Left ventricle myocardium inferior (tissue), 1 donor: ENCODE results near the gene RAD51B. TPM values are rescaled to one million over a fixed set of nuclear protein-coding genes. Genes with fewer than 3 reads are reported as not detected.

ENCODE experiments used
- DNase-seq: peaks from one replicate; pipeline ENCODE4 v3.0.0-alpha.2; 2020
- H3K27ac ChIP-seq: fragments of 200-600 bp; replicated peaks from 2 replicates; pipeline ENCODE4 v1.8.0; 2021
- H3K27me3 ChIP-seq: fragments of 200-600 bp; 2 replicates; pipeline ENCODE4 v1.8.0; 2021; ENCODE audit warnings: low read depth
- H3K36me3 ChIP-seq: fragments of 200-600 bp; 2 replicates; pipeline ENCODE4 v1.8.0; 2021
- H3K4me1 ChIP-seq: fragments of 200-600 bp; 2 replicates; pipeline ENCODE4 v1.8.0; 2021
- H3K4me3 ChIP-seq: fragments of 200-600 bp; 2 replicates; pipeline ENCODE4 v1.8.0; 2021; ENCODE audit warnings: mild to moderate bottlenecking, moderate library complexity
- H3K9me3 ChIP-seq: fragments of 200-600 bp; replicated peaks from 2 replicates; pipeline ENCODE4 v1.8.0; 2021
- CTCF ChIP-seq: fragments of 200-600 bp; IDR thresholded peaks from 2 replicates; pipeline ENCODE4 v1.8.0; 2021; ENCODE audit warnings: antibody characterized with exemption, mild to moderate bottlenecking, borderline replicate concordance
- intact Hi-C: fragments of 100-400 bp; cut with micrococcal nuclease; formaldehyde crosslinking; loops from one replicate; pipeline ENCODE4 v1.11.0; 2022
- total RNA-seq: library from RNA; stranded (reverse); fragmentation: NEBNext Ultra II Directional; extraction: Animal tissue kit (Norgen Biotek cat#: 25700); gene quantifications from one replicate; pipeline ENCODE4 v1.2.1, GENCODE V29; 2021
- donor health status: DM: no; HTN: yes; CAD: no; lungs with severe emphysema.

The RAD51B gene
- total RNA-seq, 1 donor from 2014 or later, result 2.4 TPM

GRCh38 chr14:68417009-68417650, 597.6 kb downstream of the RAD51B start:
- no peak for DNase-seq

DNA sequence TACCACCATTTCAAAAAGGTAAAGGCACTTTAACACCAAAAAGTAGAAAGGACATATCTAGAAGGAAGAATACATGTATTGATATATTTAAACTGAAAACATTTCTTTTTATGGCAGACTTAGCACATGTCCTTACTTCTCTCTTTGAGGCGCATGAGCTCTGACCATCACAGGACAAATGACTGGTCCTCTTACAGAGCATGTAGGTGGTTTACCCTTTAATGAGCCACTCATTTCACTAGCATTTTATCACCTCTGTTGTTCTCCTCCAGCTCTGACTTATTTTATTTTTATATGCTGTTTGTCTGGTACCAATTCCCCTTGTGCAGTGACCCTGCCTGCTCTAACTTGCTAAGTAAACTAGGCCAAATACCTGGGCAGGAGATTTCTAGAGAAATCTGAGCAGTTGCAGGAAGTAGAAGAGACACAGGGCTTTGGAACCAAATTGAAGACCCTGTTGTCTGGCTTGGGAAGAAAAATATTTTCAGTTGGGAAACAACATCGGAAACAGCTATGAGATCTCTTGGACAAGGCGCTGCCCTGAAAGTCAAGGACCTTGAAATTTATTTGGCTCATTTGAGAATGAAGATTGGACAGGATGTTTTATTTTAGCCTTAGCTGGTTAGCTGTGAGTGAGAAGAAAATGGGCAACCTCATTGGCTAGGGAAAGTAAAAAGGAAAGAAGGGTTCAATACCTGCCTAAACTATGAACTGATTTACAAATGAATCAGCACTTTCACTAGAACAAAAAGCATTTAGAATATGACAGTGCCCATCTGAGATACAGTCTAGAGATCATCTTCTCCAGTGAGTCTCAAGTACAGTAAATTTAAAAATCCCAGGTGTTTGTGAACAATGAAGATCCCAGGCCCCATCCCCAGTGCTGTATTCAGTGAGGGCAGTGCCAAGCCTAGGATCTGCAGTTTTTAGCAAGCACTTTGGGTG, 598.9 kb downstream of the RAD51B start:
- Histone ChIP-seq H3K9me3 (no peaks in the 10 kb centered on the region), H3K27me3 (no peaks in the 10 kb centered on the region), H3K4me3 (no peak overlapping the region), H3K27ac (no peak overlapping the region), H3K4me1 (peaks cover 11% of the 10 kb centered on the region), H3K36me3 (no peaks in the 10 kb centered on the region)
- no peak for DNase-seq
- no peak for TF ChIP-seq CTCF
- intact Hi-C loops, result no loop called here

More at GRCh38 chr14:68417009-68417650, 597.6 kb downstream of the RAD51B start:
- Histone ChIP-seq H3K4me3 (no peak overlapping the region), H3K27ac (no peak overlapping the region), H3K36me3 (no peaks in the 10 kb centered on the region), H3K4me1 (peaks cover 11% of the 10 kb centered on the region), H3K27me3 (no peaks in the 10 kb centered on the region), H3K9me3 (no peaks in the 10 kb centered on the region)
- intact Hi-C loops, result no loop called here
- TF ChIP-seq CTCF, result no peak

DNA sequence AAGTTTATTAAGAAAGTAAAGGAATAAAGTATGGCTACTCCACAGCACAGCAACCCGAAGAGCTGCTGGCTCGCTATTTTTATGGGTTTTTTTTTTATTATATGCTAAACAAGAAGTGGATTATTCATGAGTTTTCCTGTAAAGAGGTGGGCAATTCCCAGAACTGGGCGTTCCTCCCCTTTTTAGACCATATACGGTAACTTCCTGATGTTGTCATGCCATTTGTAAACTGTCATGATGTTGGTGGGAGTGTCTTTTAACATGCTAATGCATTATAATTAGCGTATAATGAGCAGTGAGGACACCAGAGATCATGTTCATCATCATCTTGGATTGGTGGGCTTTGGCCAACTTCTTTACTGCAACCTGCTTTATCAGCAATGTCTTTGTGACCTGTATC, 600.8 kb downstream of the RAD51B start:
- no peaks in the 10 kb centered on the region for H3K9me3 ChIP-seq
- H3K4me3 ChIP-seq, result no peak overlapping the region
- intact Hi-C loops, result no loop called here
- no peak for DNase-seq
- H3K4me1 ChIP-seq, result peaks cover 6% of the 10 kb centered on the region
- no peak for TF ChIP-seq CTCF
- H3K27me3 ChIP-seq, result no peaks in the 10 kb centered on the region
- H3K27ac ChIP-seq, result no peak overlapping the region
- no peaks in the 10 kb centered on the region for H3K36me3 ChIP-seq

- no peaks in the 10 kb centered on the region for H3K36me3 ChIP-seq
- H3K9me3 ChIP-seq, result no peaks in the 10 kb centered on the region
- intact Hi-C loops, result no loop called here
- peaks cover 6% of the 10 kb centered on the region for H3K4me1 ChIP-seq
- no peak for TF ChIP-seq CTCF
- DNase-seq, result no peak
- no peak overlapping the region for H3K4me3 ChIP-seq
- H3K27me3 ChIP-seq, result no peaks in the 10 kb centered on the region
- no peak overlapping the region for H3K27ac ChIP-seq
Measured at GRCh38 chr14:68421116-68421515, 601.5 kb downstream of the RAD51B start.

GRCh38 chr14:68423686-68424085, 604.1 kb downstream of the RAD51B start:
- Histone ChIP-seq H3K9me3 (no peaks in the 10 kb centered on the region), H3K36me3 (no peaks in the 10 kb centered on the region), H3K4me1 (peaks cover 6% of the 10 kb centered on the region), H3K27me3 (no peaks in the 10 kb centered on the region), H3K4me3 (no peak overlapping the region), H3K27ac (no peak overlapping the region)
- DNase-seq, result no peak
- no peak for TF ChIP-seq CTCF
- intact Hi-C loops, result no loop called here
